ELF-1 (cell line): ENCODE measurements around the gene WFDC1.

Experiments
- DNase-seq: peaks from one replicate; pipeline ENCODE4 v3.0.0-alpha.2; 2016; ENCODE audit warnings: low read depth, low spot score

The WFDC1 gene

DNA sequence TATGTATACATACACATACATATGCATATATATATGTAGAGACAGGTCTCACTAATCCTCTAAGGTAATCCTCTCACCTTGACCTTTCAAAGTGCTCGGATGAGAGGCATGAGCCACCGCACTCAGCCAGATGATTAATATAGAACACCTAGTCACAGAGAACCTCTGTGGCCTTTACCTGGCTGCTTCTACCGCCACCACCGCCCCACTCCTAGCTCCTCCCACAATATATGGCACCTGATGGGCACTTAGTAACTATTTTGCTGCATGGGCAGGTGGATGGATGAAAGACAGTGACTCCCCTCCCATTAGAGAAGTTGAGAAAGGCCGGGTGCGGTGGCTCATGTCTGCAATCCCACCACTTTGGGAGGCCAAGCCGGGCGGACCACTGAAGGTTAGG, 57.0 kb downstream of the WFDC1 start:
- no peak for DNase-seq

DNA sequence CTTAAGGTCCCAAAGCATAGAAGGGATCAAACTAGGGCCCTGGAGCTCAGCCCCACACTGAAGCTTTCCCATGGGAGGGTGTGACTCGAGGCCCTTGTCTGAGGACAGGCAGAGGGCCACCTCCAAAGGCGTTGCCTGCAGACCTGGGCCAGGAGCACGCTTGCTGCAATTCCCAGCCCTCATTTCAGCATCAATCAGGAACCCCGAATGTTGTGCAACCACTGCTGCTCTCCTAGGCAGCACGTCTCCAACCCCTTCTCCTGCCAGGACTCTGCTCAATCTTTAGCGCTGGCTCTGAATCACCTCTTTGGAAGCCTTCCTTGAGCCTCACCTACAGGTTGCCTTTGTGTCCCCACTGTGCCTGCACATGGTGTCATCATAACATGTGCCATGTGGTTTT, 59.6 kb downstream of the WFDC1 start:
- no peak for DNase-seq

DNA sequence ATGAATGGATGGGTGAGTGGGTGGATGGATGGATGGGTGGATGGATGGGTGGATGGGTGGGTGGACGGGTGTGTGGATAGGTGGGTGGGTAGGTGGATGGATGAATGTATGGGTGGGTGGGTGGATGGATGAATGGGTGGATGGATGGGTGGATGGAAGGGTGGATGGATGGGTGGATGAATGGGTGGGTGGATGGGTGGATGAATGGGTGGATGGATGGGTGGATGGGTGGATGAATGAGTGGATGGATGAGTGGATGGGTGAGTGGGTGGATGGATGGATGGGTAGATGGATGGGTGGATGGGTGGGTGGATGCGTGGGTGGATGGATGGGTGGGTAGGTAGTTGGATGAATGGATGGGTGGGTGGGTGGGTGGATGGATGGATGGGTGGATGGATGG, 60.5 kb downstream of the WFDC1 start:
- no peak for DNase-seq

DNA sequence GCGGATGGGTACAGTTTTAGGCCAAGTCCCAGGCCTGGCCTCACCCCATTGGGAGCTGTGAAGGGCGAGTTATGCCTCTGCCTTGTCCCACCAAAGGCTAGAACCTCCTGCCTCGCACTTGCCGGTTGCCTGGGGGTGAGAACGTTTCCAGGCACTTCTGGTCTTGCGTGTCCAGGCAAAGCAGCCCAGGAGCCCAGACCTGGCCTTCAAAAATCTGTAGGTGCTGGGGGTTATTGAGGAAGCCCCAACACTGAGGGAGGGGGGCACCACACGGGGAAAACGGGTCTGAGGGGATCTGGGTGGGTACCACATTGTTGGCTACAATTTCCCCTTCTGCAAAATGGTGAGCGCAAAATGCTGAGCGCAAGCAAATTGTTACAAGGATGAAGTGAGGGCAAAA, 61.5 kb downstream of the WFDC1 start:
- no peak for DNase-seq

DNA sequence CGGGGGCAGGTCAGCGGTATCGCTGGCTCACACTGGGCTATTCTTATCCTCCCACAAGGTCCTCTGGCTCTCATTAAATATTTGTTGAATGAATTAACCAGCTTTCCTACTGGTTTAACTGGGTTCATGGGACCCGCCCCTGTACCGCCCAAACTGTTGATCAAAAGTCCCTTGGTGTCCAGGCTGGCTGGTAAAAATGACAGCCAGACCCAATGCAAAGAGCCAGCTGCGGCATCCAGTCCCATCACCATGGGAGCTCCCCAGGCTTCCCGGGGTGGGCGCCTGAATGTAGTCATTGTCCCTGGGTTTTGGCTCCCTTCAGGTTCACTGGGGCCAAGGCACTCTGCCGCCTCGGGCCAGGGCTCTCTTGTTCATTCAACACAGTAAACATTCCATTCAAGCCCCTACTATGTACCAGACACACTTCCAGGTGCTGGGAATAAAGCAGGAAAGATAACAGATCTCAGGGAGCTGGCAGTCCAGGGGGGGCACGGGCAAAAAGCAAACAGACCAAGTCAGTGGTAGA, 62.0 kb downstream of the WFDC1 start:
- peak; percentile 88 for DNase-seq

DNA sequence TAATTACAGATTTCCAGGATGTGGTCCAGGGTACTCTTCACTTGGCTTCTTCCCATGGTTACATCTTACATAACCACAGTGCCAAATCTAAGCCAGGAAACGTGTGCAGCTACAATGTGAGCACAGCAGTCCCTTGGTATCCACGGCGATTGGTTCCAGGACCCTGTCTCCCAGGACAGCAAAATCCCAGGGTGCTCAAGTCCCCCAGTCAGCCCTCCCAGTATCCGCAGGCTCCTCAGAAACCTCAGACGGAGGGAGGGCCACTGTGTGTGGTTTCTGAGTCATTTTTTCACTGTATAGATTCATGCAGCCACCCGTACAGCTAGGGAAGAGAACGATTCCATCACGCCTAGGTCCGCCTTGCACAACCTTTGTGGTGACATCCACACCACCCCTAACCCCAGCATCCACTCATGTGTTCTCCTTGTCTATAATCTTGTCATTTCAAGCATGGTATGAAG, 62.5 kb downstream of the WFDC1 start:
- no peak for DNase-seq

DNA sequence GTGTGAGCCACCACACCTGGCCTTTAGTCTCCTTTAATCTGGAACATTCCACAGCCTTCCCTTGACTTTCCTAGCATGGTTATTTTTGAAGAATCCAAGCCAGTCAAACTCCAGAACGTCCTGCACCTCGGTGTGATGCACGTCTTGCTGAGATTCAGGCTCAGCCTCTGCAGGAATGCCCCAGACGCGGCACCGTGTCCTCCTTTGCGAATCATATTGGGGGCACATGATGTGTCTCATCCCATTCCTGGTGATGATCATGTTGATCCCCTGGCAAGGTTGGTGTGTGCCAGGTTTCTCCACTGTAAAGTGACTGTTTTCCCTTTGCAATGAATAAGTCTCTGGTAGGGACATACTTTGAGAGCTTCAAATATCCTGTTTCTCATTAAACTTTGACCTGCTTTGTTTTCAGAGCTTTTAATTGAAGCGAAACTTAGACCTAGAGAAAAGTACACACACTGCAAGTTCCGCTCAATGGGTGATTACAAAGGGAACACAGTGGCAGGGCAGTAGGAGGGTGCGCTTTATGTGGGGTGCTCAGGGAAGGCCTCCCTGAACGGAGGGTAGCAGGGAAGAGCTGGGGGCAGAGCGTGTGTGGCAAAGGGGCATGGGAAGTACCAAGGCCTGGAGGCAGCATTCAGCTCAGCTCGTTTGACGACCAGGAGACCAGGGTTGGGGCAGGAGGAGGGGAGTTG, 64.1 kb downstream of the WFDC1 start:
- DNase-seq, result no peak

DNA sequence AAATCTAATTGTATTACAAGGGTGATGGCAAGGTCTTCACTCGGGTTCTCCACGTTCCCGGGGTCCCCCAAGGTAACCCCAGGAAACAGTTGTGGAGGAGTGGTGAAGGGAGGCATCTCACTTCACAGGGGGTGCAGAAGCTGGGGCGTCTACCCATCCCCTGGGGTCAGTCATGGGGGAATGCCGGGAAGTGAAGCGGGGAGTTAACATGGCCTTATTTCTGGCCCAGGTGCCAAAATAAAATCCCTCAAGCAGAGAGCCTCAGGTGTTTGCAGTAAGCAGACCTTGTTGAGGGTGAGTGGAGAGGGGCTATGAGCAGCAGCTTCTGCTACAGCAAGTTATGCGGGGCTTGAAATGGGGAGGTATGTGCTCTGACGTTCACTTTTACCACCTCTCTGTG, 64.6 kb downstream of the WFDC1 start:
- no peak for DNase-seq

DNA sequence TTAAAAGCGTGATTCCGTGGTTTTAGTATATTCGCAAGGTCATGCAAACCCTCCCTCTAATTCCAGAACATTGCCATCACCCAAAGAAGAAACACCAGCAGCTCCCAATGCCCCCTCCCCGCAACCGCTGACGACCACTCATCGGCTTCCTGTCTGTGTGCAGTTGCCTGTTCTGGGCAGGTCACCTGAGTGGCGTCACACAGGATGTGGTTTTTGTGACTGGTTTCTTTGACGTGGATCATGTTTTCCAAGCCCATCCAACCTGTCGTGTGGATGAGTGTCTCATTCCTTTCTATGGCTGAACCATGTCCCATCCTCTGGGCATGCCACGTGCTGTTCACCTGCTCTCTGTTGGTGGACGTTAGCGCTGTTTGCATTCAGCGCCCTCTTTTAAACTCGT, 65.5 kb downstream of the WFDC1 start:
- no peak for DNase-seq

DNA sequence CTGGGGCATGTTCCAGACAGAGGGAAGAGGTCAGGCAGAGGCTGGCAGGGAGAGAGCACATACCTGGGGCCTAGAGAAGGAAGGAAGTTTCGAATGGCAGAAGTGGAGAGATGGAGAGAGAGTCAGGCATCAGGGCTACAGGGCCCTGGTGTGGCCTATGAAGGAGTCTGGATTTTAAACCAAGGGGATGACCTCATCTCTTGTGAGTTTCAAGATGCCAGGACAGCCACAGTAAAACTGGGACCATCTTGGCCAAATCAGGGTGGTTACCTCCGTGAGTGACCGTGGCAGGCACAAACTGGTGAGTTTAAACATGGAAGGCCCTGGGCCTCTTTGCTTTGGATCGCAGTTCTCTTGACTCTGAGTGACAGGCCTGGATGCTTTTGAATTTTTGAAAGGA, 66.1 kb downstream of the WFDC1 start:
- DNase-seq, result no peak

DNA sequence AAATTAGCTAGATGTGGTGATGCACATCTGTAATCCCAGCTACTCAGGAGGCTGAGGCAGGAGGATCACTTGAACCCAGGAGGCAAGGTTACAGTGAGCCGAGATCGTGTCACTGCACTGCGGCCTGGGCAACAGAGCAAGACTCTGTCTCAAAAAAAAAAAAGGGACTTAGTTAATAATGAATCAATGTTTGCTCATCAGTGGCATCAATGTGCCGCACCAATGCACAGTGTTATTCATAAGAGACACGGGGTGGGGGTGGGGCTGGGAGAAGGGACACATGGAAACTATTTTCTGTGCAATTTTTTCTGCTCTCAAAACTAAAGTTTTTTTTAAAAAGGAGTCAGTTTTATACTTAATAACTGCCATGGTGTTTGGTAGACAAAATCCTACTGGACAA, 66.9 kb downstream of the WFDC1 start:
- no peak for DNase-seq

DNA sequence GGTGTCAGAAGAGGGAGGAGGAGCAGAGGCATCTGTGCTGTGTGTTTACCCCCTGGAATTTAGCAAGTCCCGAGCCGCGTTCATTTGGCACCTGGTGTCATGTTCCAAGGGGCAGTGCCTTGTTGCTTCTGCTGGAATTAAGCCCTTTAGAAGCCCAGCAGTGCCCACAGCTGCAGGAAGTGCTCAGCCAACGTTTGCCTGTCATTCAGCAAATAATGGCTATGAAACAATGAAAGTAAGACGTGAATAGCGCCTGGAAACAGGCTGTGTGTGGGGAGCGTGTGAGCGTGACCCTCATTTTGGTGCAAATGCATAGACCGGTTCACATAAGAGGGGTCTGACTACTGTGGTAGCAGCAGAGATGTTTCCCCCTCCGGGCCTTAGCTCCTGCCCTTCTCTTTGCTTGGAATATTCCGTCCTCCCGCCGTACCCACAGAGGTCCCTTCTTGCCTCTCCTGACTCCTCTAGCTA, 67.8 kb downstream of the WFDC1 start:
- no peak for DNase-seq

DNA sequence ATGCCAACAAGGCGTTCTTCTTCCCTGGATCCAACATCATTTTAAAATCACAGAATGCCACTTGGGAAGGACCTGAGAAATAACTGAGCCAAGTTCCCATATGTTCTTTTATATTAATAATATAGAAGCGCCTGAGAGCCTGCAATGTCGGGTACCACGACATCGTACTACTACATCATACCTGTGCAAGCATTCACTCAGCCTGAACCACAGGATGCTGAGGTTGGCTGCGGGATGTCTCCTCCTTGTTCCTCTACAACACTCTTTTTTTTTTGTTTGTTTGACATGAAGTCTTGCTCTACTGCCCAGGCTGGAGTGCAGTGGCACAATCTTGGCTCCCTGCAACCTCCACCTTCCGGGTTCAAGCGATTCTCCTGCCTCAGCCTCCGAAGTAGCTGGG, 71.5 kb downstream of the WFDC1 start:
- no peak for DNase-seq

DNA sequence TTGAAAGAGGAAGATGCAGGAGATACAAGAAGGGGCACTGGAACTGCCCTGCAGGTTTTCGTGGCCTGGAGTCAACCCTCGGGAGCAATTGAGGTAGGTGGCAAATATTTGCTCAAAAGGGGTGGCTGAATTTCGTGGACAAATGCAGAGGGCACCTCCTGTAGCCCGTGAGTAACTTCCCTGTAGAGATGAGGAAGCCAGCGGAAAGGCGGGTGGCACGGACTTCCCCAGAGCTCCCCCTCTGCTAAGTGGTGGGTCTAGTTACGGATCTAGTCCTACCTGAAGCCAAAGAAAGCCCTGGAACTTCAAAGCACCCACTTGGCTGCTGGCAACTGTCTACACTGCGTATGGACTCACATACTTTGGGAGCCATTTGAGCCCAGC, 72.6 kb downstream of the WFDC1 start:
- no peak for DNase-seq

DNA sequence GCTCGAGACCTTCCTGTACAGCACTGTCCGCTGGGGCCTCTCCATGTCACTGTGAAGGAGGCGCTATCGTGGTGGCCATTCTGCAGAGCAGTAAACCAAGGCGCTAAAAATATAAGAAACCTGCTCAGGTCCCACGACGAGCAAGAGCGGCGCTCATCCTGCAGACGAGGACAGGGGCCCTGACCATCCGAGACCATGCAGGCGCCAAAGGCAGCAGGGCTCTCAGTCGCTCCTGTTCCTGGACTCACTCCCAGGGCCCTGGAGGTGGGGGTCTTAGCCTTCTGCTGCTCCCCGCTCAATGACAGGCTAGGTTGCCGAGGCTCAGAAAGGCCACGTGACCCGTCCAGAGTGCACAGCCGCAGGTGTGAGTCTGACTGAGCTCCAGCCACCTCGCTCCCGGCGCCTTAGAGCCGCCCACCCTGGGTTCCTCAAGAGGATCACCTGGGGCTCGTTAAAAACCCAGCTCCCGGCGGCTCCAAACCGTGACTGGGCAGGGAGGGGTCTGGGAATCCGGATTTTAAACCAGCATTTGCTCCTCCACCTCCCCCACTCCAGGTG, 73.2 kb downstream of the WFDC1 start:
- no peak for DNase-seq

DNA sequence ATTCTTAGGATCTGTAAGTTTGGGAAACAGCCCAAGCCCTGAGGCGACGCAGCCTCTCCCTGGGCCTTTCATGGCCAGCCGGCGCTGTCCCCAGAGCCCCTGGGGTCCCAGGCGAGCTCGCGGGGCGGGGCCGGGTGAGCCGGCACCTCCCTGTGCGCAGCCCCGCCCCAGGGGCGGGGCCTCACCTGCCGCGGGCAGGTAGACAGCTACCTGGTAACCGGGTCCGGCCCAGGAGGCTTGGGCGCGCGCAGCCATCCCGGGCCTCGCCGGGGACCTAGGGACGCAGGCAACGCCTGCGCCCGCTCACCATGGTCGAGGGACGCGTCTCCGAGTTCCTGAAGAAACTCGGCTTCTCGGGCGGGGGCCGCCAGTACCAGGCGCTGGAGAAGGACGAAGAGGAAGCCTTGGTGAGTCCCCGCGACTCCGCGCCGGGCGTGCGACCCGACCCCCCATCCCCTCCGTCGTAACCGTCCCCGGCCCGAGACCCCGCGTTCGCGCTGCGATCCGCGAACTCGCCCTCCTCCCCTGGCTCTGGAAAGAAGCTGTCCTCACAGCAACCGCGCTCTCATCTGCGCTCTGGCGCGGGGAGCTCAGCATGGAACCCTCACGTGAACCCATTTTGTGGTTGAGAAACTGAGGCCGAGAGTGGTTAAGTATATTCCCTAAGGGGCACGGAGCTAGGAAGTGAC, 73.8 kb downstream of the WFDC1 start, which contains the start of gene ATP2C2:
TSS of gene ATP2C2 (plus strand) at position 231 of the 689 bp plus-strand sequence. CDS start at position 309, 78 bp downstream.
- peak; percentile 95 for DNase-seq

DNA sequence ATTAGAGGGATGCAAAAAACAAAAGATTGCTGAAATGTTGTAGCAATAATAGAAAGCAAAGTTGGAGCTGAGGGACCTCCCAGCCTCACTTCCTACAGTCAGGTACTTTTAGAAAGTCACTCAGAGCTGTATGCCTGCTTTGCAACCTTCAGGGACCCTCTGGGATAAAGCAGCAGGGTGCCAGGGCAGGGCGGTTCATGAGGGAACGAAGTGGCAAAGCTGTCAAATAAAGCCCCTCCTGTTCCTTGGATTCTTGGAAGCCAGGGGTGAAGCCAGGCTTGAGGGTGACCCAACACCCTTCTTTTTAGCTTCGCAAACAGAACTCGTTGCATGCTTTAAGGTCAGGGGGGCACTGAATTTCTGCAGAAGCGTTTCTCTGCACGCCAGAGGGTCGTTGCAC, 74.4 kb downstream of the WFDC1 start:
- DNase-seq, result no peak

DNA sequence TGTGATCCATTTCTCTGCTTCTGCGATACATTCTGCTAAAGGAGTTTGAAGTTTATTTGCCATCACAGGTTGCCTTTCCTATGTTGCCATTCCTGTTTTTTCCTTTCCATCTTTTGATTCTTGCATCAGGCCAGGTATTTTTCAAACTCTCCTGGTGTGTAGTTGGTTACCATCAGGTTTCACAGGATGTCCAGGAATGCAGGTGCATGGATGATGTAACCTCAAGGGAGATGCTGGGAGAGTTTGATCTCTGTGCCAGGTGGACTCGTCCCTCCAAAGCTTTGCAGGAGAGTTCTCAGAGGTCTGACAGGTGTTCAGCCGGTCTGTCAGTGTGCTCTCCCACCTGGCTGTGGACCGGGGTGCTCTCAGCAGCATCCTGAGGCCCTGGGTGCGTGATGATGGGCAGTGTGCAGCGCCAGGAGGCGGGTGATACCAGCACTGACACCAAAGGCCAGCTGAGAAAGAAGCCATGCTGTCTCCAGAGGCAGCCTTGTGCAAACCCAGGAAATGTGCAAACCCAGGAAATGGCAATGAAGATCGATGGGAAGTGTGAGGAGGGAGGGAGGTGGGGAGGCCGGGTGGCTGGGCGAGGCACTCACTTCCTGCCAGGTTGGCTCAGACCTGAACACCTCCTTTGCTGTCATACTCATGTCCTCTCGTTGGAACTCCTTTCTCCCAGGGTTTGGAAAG, 75.4 kb downstream of the WFDC1 start:
- peak; percentile 33 for DNase-seq

DNA sequence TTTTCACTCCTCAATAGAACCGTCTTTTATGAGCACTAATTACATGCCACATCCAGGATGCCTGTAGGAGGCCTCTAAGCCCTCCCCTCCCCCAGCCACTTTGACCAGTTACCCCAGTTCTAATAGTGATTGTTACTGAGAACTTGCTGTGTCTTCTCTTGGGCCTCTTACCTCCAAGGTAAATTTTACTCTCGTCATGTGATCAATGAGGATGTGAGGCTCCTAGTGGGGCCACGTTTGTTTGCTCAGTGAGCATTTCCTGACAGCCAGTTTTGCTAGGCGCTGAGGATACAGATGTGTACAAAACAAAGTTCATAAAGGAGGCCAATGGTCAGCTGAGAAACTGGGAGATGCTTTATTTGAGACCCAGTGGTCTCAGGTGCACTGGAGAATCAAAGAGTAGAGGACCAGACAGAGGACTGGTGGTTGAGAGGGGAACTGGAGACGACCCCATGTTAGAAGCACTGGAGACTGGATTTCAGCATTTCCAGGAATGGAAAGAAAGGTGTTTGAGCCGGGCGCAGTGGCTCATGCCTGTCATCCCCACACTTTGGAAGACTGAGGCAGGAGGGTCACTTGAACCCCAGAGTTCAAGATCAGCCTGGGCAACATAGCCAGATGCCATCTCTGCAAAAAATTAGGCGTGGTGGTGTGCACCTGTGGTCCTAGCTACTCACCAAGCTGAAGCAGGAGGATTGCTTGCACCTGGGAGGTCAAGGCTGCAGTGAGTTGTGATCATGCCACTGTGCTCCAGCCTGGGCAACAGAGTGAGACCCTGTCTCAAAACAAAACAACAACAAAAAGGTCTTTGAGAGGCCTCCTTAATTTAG, 76.3 kb downstream of the WFDC1 start:
- DNase-seq, result no peak

DNA sequence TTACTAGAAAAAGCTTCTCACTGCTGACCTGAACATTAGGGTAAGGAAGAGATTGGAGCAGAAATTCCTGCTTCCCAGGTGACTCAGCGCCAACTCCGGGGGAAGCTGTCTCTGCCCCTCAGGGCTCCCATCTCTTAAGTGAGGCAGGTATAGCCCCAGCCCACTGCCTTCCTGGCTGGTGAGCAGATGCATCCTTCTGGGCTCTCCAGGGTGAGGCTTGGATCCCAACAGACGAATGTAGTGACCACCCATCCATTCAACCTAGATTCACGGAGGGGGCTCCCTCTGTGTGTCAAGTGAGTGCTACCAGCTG, 76.8 kb downstream of the WFDC1 start:
- peak; percentile 38 for DNase-seq

DNA sequence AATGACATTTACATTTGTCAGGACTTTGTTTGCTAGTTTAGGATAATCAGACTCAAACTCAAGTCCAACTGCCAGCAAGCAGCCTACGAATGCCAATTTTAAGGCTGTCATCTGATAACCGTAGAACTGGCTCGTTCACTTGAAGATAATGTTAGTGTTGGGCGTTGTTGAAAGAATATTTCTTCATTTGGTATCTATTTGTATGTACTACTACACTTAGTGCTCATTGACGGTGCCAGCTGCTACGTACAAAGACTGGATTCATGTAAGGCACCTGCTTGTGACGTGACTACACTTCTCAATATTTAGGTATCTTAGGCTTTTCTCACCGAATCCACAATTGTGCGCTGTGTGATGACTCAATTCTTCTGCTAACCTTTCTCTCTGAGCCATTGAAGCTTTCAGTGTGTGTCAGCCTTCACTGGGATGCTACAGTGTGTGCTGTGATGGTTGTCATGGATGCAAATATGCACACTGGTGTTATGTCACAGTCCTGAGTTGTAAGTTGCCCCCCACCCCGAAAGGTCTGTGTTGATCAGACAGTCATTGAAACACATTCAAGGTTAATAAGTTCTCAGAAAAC, 79.3 kb downstream of the WFDC1 start:
- no peak for DNase-seq
